HG03095 (cell line): ENCODE measurements around the gene PIBF1.
"Not testable (repeated sequence)": the region's sequence is repeated elsewhere in the genome, so short reads cannot be mapped to it uniquely, and the experiment has no call there.

Experiments
- ATAC-seq: cut with Tn5 transposase; IDR thresholded peaks from one replicate; pipeline ENCODE4 v1.9.1; 2021; ENCODE audit warnings: moderate library complexity; ENCODE audit not compliant: unreplicated experiment

Gene PIBF1

GRCh38 chr13:73000027-73000674 lies 218.2 kb downstream of the PIBF1 start:
- peak; percentile 72 for ATAC-seq

GRCh38 chr13:73001971-73002370 lies 220.0 kb downstream of the PIBF1 start:
- no peak for ATAC-seq

- ATAC-seq, result no peak
These were observed 229.8 kb downstream of the PIBF1 start for GRCh38 chr13:73011751-73012150.

- ATAC-seq, result no peak
These were observed 233.9 kb downstream of the PIBF1 start for GRCh38 chr13:73015805-73016204.

- no peak for ATAC-seq
These were observed 236.4 kb downstream of the PIBF1 start for GRCh38 chr13:73018336-73018735.

GRCh38 chr13:73025217-73026012 lies 243.5 kb downstream of the PIBF1 start:
- ATAC-seq, result no peak

GRCh38 chr13:73034901-73035300 lies 253.0 kb downstream of the PIBF1 start:
- ATAC-seq, result no peak

GRCh38 chr13:73035660-73036059 lies 253.7 kb downstream of the PIBF1 start:
- ATAC-seq, result no peak

GRCh38 chr13:73036566-73036965 lies 254.6 kb downstream of the PIBF1 start:
- no peak for ATAC-seq

GRCh38 chr13:73038064-73038463 lies 256.1 kb downstream of the PIBF1 start:
- no peak for ATAC-seq

GRCh38 chr13:73039201-73040108 lies 257.5 kb downstream of the PIBF1 start:
- ATAC-seq, result no peak

- ATAC-seq, result no peak
These were observed 258.6 kb downstream of the PIBF1 start for GRCh38 chr13:73040484-73040883.

GRCh38 chr13:73040968-73041596 lies 259.1 kb downstream of the PIBF1 start:
- no peak for ATAC-seq

- no peak for ATAC-seq
These were observed 263.1 kb downstream of the PIBF1 start for GRCh38 chr13:73045031-73045430.

GRCh38 chr13:73048615-73049014 lies 266.7 kb downstream of the PIBF1 start:
- not testable (repeated sequence) for ATAC-seq

GRCh38 chr13:73054712-73055111 lies 272.8 kb downstream of the PIBF1 start:
- no peak for ATAC-seq

GRCh38 chr13:73055813-73056564 lies 274.1 kb downstream of the PIBF1 start:
- no peak for ATAC-seq

GRCh38 chr13:73056565-73056962 lies 274.6 kb downstream of the PIBF1 start:
- ATAC-seq, result no peak

GRCh38 chr13:73057284-73058063 lies 275.5 kb downstream of the PIBF1 start:
- no peak for ATAC-seq

- ATAC-seq, result no peak
These were observed 276.1 kb downstream of the PIBF1 start for GRCh38 chr13:73058064-73058313.
